H1 (cell line): ENCODE data around the gene CCDC182.

Experiments
- CHD2 ChIP-seq: IDR thresholded peaks from 2 replicates; pipeline ENCODE4 v1.6.1; 2012; ENCODE audit warnings: low read length, improper control_type of control experiment
- KDM1A ChIP-seq: fragments of 200-600, 300-600 bp; sonication (generic); IDR thresholded peaks from 2 replicates; pipeline ENCODE4 v1.7.1; 2016; ENCODE audit warnings: mild to moderate bottlenecking, low read length, borderline replicate concordance
- MAFK ChIP-seq: IDR thresholded peaks from 2 replicates; pipeline ENCODE4 v1.6.1; 2012; ENCODE audit warnings: low read depth, mild to moderate bottlenecking, improper control_type of control experiment, low read length
- POLR2A ChIP-seq, 2 experiments: IDR thresholded peaks; 1 replicate in 1 of 2; 2 replicates in 1 of 2; pipeline ENCODE4 v1.6.1; 2011; ENCODE audit warnings: low read depth in 2 of 2, low read length in 2 of 2, mild to moderate bottlenecking in 2 of 2; ENCODE audit errors: control extremely low read depth in 1 of 2
- POLR2AphosphoS5 ChIP-seq: IDR thresholded peaks from 2 replicates; pipeline ENCODE4 v1.6.1; 2011; ENCODE audit warnings: low read depth, low read length
- RFX5 ChIP-seq: IDR thresholded peaks from 2 replicates; pipeline ENCODE4 v1.6.1; 2011; ENCODE audit warnings: low read depth, low read length, improper control_type of control experiment, borderline replicate concordance
- SIN3A ChIP-seq, 2 experiments: IDR thresholded peaks in 1 of 2; conservative IDR thresholded peaks in 1 of 2; 2 replicates each; pipeline ENCODE4 v1.6.1; 2011 to 2012; ENCODE audit warnings: low read length in 2 of 2, improper control_type of control experiment in 1 of 2, low read depth in 1 of 2, mild to moderate bottlenecking in 1 of 2
- TF ChIP-seq, protein P1 (sequence below), 3 experiments: IDR thresholded peaks; 1 replicate in 2 of 3; 2 replicates in 1 of 3; pipeline versions ENCODE4 v1.5.1 to v1.6.1; 2011; ENCODE audit warnings: low read length in 3 of 3, mild to moderate bottlenecking in 3 of 3, inconsistent platforms in 2 of 3, low read depth in 1 of 3, moderate library complexity in 1 of 3; ENCODE audit not compliant: insufficient read depth in 1 of 3; ENCODE audit errors: control extremely low read depth in 1 of 3

DNA sequence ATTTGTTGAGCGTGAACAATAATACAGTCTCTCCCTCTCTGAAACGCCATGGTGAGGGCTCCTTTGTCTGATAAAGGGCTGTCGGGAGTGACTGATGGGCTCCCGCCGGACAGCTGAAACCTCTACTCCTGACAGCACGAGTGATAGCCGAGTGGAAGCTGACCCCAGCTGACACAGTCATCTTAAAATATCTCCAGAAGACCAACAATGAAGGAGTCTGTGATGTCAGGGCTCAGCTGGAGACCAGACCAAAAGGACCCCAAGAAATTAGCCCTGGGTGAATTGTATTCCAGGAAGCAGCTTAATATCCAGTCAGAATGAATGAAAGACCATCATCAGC is 22.4 kb downstream of the CCDC182 start:
- TF ChIP-seq MAFK: no peak
- TF ChIP-seq, protein P1, sequence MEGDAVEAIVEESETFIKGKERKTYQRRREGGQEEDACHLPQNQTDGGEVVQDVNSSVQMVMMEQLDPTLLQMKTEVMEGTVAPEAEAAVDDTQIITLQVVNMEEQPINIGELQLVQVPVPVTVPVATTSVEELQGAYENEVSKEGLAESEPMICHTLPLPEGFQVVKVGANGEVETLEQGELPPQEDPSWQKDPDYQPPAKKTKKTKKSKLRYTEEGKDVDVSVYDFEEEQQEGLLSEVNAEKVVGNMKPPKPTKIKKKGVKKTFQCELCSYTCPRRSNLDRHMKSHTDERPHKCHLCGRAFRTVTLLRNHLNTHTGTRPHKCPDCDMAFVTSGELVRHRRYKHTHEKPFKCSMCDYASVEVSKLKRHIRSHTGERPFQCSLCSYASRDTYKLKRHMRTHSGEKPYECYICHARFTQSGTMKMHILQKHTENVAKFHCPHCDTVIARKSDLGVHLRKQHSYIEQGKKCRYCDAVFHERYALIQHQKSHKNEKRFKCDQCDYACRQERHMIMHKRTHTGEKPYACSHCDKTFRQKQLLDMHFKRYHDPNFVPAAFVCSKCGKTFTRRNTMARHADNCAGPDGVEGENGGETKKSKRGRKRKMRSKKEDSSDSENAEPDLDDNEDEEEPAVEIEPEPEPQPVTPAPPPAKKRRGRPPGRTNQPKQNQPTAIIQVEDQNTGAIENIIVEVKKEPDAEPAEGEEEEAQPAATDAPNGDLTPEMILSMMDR (IDR thresholded peaks at IDR 0.05; ENCODE audit: control extremely low read depth in 1 of 3, insufficient read depth in 1 of 3, low read depth in 1 of 3, low read length in 3 of 3): no peak
- TF ChIP-seq POLR2A (IDR thresholded peaks at IDR 0.05; ENCODE audit: control extremely low read depth in 1 of 2, low read depth in 2 of 2, low read length in 2 of 2): no peak
- TF ChIP-seq SIN3A (conservative IDR thresholded peaks at IDR 0.05 in 1 of 2, IDR thresholded peaks at IDR 0.05 in 1 of 2; ENCODE audit: low read depth in 1 of 2, low read length in 2 of 2): no peak
- TF ChIP-seq KDM1A: no peak
- TF ChIP-seq RFX5: no peak
- TF ChIP-seq POLR2AphosphoS5: no peak
- no peak for TF ChIP-seq CHD2
